K562 (cell line): ENCODE data around the gene LPAR3. TPM values are rescaled to one million over a fixed set of nuclear protein-coding genes. Genes with fewer than 3 reads are reported as not detected.

Experiments used
- ATAC-seq: fragments of 200-7000 bp; cut with Tn5 transposase; 3 replicates; pipeline ENCODE4 v1.9.1; 2020; ENCODE audit warnings: moderate library complexity
- BruUV-seq: library from RNA; stranded (reverse); fragments of 400-500 nt; replicated peaks from 2 replicates; lab custom pipeline; 2021; lab: Mats Ljungman, UMichigan
- CTCF ChIA-PET: fragments of 300-600 bp; formaldehyde crosslinking; extraction: SDS; loops from one replicate; lab custom pipeline; 2021; ENCODE audit warnings: low intra/inter-chr PET ratio; lab: Yijun Ruan, JAX
- POLR2A ChIA-PET: fragments of 300-600, 350-650 bp; sonication (Branson Sonifier 250); formaldehyde crosslinking; extraction: SDS; loops from one replicate; lab custom pipeline; 2021; ENCODE audit warnings: antibody characterized with exemption, inconsistent platforms; lab: Yijun Ruan, JAX
- DNase-seq, 4 experiments: peaks; one replicate each; pipeline versions ENCODE4 v3.0.0 to v3.0.0-alpha.2; 2011 to 2018; ENCODE audit warnings: low spot score in 3 of 4, mixed read lengths in 3 of 4; ENCODE audit errors: extremely low read depth in 1 of 4
- FAIRE-seq: peaks from 2 replicates; lab custom pipeline; 2011; peaks lifted over from hg19 to GRCh38; lab: Jason Lieb, UNC
- H2AFZ ChIP-seq: 2 replicates; pipeline ENCODE4 v1.6.0; 2011; ENCODE audit warnings: low read depth, low read length, control low read depth, inconsistent platforms
- H3K27ac ChIP-seq: fragments of 200-600 bp; 3 replicates; pipeline ENCODE4 v1.8.0; 2011; ENCODE audit warnings: low read depth, mild to moderate bottlenecking, control low read depth, inconsistent platforms, low read length, moderate library complexity, mixed read lengths; ENCODE audit errors: extremely low read depth
- H3K27me3 ChIP-seq, 2 experiments: fragments of 300-600 bp in 1 of 2; 2 replicates in 1 of 2; 3 replicates in 1 of 2; pipeline versions ENCODE4 v1.6.0 to v1.8.0; 2011; ENCODE audit warnings: inconsistent platforms in 2 of 2, low read length in 2 of 2, mild to moderate bottlenecking in 1 of 2, mixed read lengths in 1 of 2, moderate library complexity in 1 of 2; ENCODE audit not compliant: control insufficient read depth in 2 of 2, insufficient read depth in 2 of 2
- H3K36me3 ChIP-seq: fragments of 300-600 bp; 3 replicates; pipeline ENCODE4 v1.8.0; 2011; ENCODE audit warnings: mild to moderate bottlenecking, low read length, inconsistent platforms; ENCODE audit not compliant: control insufficient read depth, insufficient read depth
- H3K4me1 ChIP-seq, 2 experiments: fragments of 200-600 bp in 1 of 2; replicated peaks in 1 of 2; 2 replicates in 1 of 2; 3 replicates in 1 of 2; pipeline versions ENCODE4 v1.5.1 to v1.8.0; 2011; ENCODE audit warnings: inconsistent platforms in 2 of 2, low read length in 2 of 2, mild to moderate bottlenecking in 1 of 2, mixed read lengths in 1 of 2, moderate library complexity in 1 of 2; ENCODE audit not compliant: control insufficient read depth in 2 of 2, insufficient read depth in 2 of 2
- H3K4me2 ChIP-seq: 2 replicates; pipeline ENCODE4 v1.6.1; 2011; ENCODE audit warnings: low read length, control low read depth, inconsistent platforms, mixed read lengths; ENCODE audit not compliant: insufficient read depth
- H3K4me3 ChIP-seq: fragments of 200-600 bp; sonication (generic), shearing (Covaris generic); 2 replicates; pipeline ENCODE4 v1.5.1; 2016; ENCODE audit warnings: control low read depth, inconsistent platforms
- H3K79me2 ChIP-seq: fragments of 200-600 bp; 3 replicates; pipeline ENCODE4 v1.8.0; 2011; ENCODE audit warnings: low read length, inconsistent platforms; ENCODE audit not compliant: control insufficient read depth, insufficient read depth
- H3K9ac ChIP-seq, 2 experiments: 2 replicates each; pipeline versions ENCODE4 v1.6.0 to v1.6.1; 2011; ENCODE audit warnings: low read depth in 2 of 2, low read length in 2 of 2, control low read depth in 1 of 2, inconsistent platforms in 1 of 2, mild to moderate bottlenecking in 1 of 2, mixed read lengths in 1 of 2; ENCODE audit not compliant: insufficient read depth in 1 of 2
- H3K9me1 ChIP-seq: one replicate; pipeline ENCODE4 v1.6.0; 2011; ENCODE audit warnings: inconsistent platforms, mild to moderate bottlenecking, low read length, moderate library complexity; ENCODE audit not compliant: control insufficient read depth, insufficient read depth
- H3K9me3 ChIP-seq: replicated peaks from 2 replicates; pipeline ENCODE4 v1.5.1; 2011; ENCODE audit warnings: low read depth, low read length, inconsistent platforms; ENCODE audit not compliant: control insufficient read depth, insufficient read depth
- H4K20me1 ChIP-seq: replicated peaks from 2 replicates; pipeline ENCODE4 v1.6.1; 2011; ENCODE audit warnings: low read length, inconsistent platforms, mixed read lengths; ENCODE audit not compliant: control insufficient read depth, insufficient read depth
- CBX3 ChIP-seq, 2 experiments: IDR thresholded peaks; 1 replicate in 1 of 2; 2 replicates in 1 of 2; pipeline ENCODE4 v1.6.1; 2012; ENCODE audit warnings: inconsistent platforms in 2 of 2, low read length in 2 of 2, borderline replicate concordance in 1 of 2, control low read depth in 1 of 2
- E2F5 ChIP-seq: sonication (generic); formaldehyde crosslinking; IDR thresholded peaks from 2 replicates; pipeline ENCODE4 v1.8.0; 2022; ENCODE audit warnings: mild to moderate bottlenecking, missing genetic modification reagents
- KDM5B ChIP-seq: fragments of 200-600 bp; sonication (generic); IDR thresholded peaks from 2 replicates; pipeline ENCODE4 v1.6.1; 2012; ENCODE audit warnings: low read depth, mild to moderate bottlenecking, moderate library complexity, low read length, control low read depth, inconsistent platforms; ENCODE audit not compliant: insufficient replicate concordance
- MTF1 ChIP-seq: fragments of 250-450 bp; sonication (Bioruptor Pico); IDR thresholded peaks from 2 replicates; pipeline ENCODE4 v1.9.0; 2021; ENCODE audit warnings: moderate library complexity, mild to moderate bottlenecking, inconsistent platforms, borderline replicate concordance
- PCBP1 ChIP-seq: fragments of 200-400 bp; formaldehyde crosslinking; IDR thresholded peaks from 2 replicates; pipeline ENCODE4 v1.6.1; 2018; ENCODE audit warnings: mild to moderate bottlenecking, low read depth, low read length; ENCODE audit not compliant: poor library complexity, severe bottlenecking
- POLR3A ChIP-seq: IDR thresholded peaks from 2 replicates; pipeline ENCODE4 v1.6.1; 2011; ENCODE audit warnings: borderline replicate concordance, mild to moderate bottlenecking, moderate library complexity; ENCODE audit not compliant: insufficient read length, insufficient read depth; ENCODE audit errors: extremely low read depth
- RBM25 ChIP-seq: fragments of 200-400 bp; formaldehyde crosslinking; IDR thresholded peaks from 2 replicates; pipeline ENCODE4 v1.6.1; 2018; ENCODE audit warnings: low read length, low read depth, moderate library complexity; ENCODE audit not compliant: severe bottlenecking
- RFX1 ChIP-seq: fragments of 450-650 bp; IDR thresholded peaks from 2 replicates; pipeline ENCODE4 v1.6.1; 2016; ENCODE audit warnings: mild to moderate bottlenecking, moderate library complexity
- SREBF2 ChIP-seq: sonication (generic); formaldehyde crosslinking; IDR thresholded peaks from 2 replicates; pipeline ENCODE4 v1.4.0; 2020; ENCODE audit warnings: mild to moderate bottlenecking, missing genetic modification reagents
- ZBTB5 ChIP-seq: fragments of 450-650 bp; IDR thresholded peaks from 2 replicates; pipeline ENCODE4 v1.6.1; 2017; ENCODE audit warnings: antibody characterized with exemption
- ZC3H8 ChIP-seq: fragments of 450-650 bp; IDR thresholded peaks from 2 replicates; pipeline ENCODE4 v1.6.1; 2017
- ZNF282 ChIP-seq: sonication (generic); formaldehyde crosslinking; IDR thresholded peaks from 2 replicates; pipeline ENCODE4 v1.8.1; 2023; ENCODE audit warnings: missing genetic modification reagents
- ZNF408 ChIP-seq: fragments of 250-450 bp; sonication (Bioruptor Pico); IDR thresholded peaks from 2 replicates; pipeline ENCODE4 v1.4.0; 2020; ENCODE audit warnings: low read depth, mild to moderate bottlenecking, moderate library complexity
- WGBS: fragments of 100-300 bp; shearing (Covaris generic); methylation state at CpG from one replicate; pipeline ENCODE4 v1.1.6; 2016; ENCODE audit warnings: low coverage, mixed read lengths; ENCODE audit not compliant: insufficient coverage; ENCODE audit errors: missing lambda C conversion rate; 5-methylcytosine and 5-hydroxymethylcytosine counted together
- in situ Hi-C: fragments of 300-500 bp; cut with MboI; formaldehyde crosslinking; loops from 4 replicates; pipeline ENCODE4 v1.15.0; 2018; ENCODE audit warnings: inconsistent platforms, mixed read lengths
- intact Hi-C: fragments of 100-400 bp; cut with micrococcal nuclease; formaldehyde crosslinking; loops from 2 replicates; pipeline ENCODE4 v1.14.2; 2022
- polyA plus RNA-seq, 8 experiments: library from polyadenylated mRNA; depleted of rRNA in 4 of 8; stranded (reverse) in 5 of 8; unstranded in 3 of 8; fragments of >200 nt; fragmentation: Nextera tagmentation in 2 of 8; fragmentation: Illumina TruSeq in 1 of 8; extraction: Ambion mirVana in 2 of 8; extraction: Trizol in 1 of 8; gene quantifications; 2 replicates each; pipeline versions ENCODE4 v1.2.1 to v1.2.3, GENCODE V29; 2011 to 2014; ENCODE audit warnings: inconsistent platforms in 1 of 8, missing spikeins in 1 of 8
- total RNA-seq, 7 experiments: library from RNA; depleted of rRNA in 6 of 7; stranded (reverse); fragments of >200 nt in 6 of 7; fragmentation: Illumina TruSeq in 2 of 7; extraction: Trizol in 2 of 7; gene quantifications; 2 replicates each; pipeline versions ENCODE4 v1.2.1 to v1.2.3, GENCODE V29; 2011 to 2021; ENCODE audit warnings: low replicate concordance in 1 of 7

The LPAR3 gene
- total and polyA plus RNA-seq, 9 of the 15 experiments (the other 6 are each of a cell fraction or from before 2014, with no cell fraction given) = 0.11 TPM; not detected in 8

GRCh38 chr1:84844094-84844493 lies 48.9 kb downstream of the LPAR3 start:
- Histone ChIP-seq H3K9ac (no peak overlapping the region), H3K9me1 (no peaks in the 10 kb centered on the region), H3K27me3 (peaks cover 0 to 5% of the 10 kb centered on the region in 2 experiments; a peak in 1 of 5 replicates), H3K4me3 (no peak overlapping the region), H3K4me1 (no peaks in the 10 kb centered on the region), H3K27ac (no peak overlapping the region), H3K79me2 (no peaks in the 10 kb centered on the region), H3K9me3 (no peaks in the 10 kb centered on the region), H2AFZ (no peak overlapping the region), H3K36me3 (no peaks in the 10 kb centered on the region), H3K4me2 (no peak overlapping the region), H4K20me1 (no peaks in the 10 kb centered on the region)
- ChIA-PET CTCF (no interaction called here), POLR2A (interaction anchor here (1.3 kb wide), 1 partner anchor 9 kb away, joined by 3 read pairs; no protein-coding TSS in a partner anchor)
- intact Hi-C loops (no loop called here), in situ Hi-C loops (no loop called here)
- ATAC-seq (no peak), DNase-seq (no peak), FAIRE-seq (no peak)
- no TSS peak for BruUV-seq
- TF ChIP-seq ZNF408 (no peak), MTF1 (no peak), ZNF282 (CRISPR knock-in tag) (no peak), KDM5B (no peak)

DNA sequence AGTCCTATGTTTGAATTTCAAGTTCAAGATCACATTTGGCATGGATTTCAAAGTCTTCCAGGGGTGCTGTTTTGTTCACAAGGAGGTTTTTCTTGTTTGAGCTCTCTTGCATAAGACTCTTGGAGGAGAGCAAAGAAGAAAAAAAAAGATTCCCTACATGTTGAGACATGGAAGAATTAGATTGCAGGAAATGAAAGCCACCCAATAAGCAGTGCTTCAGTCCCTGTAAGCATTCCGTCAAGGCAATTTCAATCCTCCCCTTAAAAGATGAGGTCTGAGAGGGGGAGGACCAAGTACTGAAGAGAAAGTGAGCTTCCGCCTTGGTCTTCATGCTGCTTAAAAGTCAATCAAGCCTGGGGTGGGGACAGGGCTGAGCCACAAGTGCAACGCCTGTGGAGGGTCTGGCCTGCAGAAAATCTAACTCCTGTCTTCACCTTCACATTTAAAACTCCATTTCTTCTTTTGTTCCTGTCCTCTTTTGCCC lies 50.2 kb downstream of the LPAR3 start:
- intact Hi-C loops (no loop called here), in situ Hi-C loops (no loop called here)
- Histone ChIP-seq H3K79me2 (no peaks in the 10 kb centered on the region), H3K9ac (no peak overlapping the region), H3K9me1 (no peaks in the 10 kb centered on the region), H3K27me3 (no peaks in the 10 kb centered on the region; a peak in 1 of 5 replicates), H3K9me3 (no peaks in the 10 kb centered on the region), H3K4me2 (no peak overlapping the region), H4K20me1 (no peaks in the 10 kb centered on the region), H3K4me3 (no peak overlapping the region), H3K27ac (no peak overlapping the region), H3K36me3 (no peaks in the 10 kb centered on the region), H2AFZ (no peak overlapping the region), H3K4me1 (no peaks in the 10 kb centered on the region)
- no peak for DNase-seq
- CTCF ChIA-PET = no interaction called here
- WGBS = 3% methylated on average over 3 of the region's 3 CpGs
- POLR2A ChIA-PET = no interaction called here
- no TSS peak for BruUV-seq
- ATAC-seq = no peak
- FAIRE-seq = no peak
- TF ChIP-seq RBM25 (no peak), RFX1 (no peak), POLR3A (no peak), E2F5 (CRISPR knock-in tag) (no peak), ZC3H8 (no peak), ZBTB5 (no peak), PCBP1 (no peak), CBX3 (IDR thresholded peaks at IDR 0.05; ENCODE audit: borderline replicate concordance in 1 of 2, low read length in 2 of 2) (no peak), SREBF2 (CRISPR knock-in tag) (no peak)
